T-helper 22 cell (primary cell): ENCODE results near the gene LUC7L.
"Not testable (repeated sequence)": the region's sequence is repeated elsewhere in the genome, so short reads cannot be mapped to it uniquely, and the experiment has no call there.

Experiments used
- DNase-seq: peaks from one replicate; pipeline ENCODE4 v3.0.0-alpha.2; 2020; ENCODE audit warnings: low read depth

Gene LUC7L

GRCh38 chr16:164827-165538, 64.3 kb downstream of the LUC7L start:
- no peak for DNase-seq

DNA sequence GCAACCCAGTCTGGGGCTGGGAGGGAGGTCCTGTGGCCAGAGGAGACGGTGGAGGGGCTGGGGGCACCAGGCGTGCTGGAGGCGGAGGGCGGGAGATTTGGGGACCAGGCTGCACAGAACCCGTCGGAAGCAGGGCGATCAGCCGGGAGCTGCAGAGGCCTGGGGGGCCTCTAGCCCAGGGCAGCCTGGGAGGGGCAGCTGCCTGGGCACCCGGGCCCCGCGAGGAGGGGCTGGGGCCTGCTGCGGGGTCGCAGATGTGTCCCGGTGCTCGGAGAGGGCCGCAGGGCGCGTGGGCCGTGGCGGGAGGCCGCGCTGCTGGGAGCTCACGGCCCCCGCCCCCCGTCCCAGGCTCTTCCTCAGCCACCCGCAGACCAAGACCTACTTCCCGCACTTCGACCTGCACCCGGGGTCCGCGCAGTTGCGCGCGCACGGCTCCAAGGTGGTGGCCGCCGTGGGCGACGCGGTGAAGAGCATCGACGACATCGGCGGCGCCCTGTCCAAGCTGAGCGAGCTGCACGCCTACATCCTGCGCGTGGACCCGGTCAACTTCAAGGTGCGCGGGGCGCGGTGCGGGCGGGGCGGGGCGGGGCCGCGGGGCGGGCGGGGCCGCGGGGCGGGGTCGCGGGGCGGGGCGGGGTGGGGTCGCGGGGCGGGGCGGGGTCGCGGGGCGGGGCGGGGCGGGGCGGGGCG, 65.0 kb downstream of the LUC7L start:
- DNase-seq, result not testable (repeated sequence)

DNA sequence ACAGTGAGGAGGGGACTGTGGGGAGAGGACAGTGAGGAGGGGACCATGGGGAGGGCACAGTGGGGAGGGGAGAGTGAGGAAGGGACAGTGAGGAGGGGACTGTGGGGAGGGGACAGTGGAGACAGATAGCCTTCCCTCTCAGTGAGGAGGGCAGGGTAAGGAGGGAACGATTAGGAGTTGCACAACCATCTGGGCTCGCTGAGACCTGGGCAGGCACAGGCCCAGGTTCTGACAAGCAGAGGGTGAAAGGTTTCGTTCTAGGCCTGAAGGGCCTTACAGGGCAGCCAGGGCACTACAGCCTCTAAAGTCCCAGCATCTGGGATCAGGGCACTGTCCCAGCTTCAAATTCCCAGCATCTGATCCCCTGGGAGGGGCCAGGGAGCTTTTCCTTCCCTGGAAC, 65.6 kb downstream of the LUC7L start:
- not testable (repeated sequence) for DNase-seq

DNA sequence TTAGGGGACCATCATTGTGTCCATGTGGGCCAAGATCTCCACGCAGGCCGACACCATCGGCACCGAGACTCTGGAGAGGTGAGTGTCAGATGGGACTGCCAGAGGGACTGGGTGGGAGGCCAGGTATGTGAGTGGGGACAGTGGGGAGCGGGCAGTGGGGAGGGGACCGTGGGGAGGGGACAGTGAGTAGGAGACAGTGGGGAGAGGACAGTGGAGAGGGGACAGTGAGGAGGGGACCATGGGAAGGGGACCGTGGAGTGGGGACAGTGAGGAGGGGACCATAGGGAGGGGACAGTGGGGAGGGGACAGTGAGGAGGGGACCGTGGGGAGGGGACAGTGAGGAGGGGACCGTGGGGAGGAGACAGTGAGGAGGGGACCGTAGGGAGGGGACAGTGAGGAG, 66.1 kb downstream of the LUC7L start:
- DNase-seq, result not testable (repeated sequence)

DNA sequence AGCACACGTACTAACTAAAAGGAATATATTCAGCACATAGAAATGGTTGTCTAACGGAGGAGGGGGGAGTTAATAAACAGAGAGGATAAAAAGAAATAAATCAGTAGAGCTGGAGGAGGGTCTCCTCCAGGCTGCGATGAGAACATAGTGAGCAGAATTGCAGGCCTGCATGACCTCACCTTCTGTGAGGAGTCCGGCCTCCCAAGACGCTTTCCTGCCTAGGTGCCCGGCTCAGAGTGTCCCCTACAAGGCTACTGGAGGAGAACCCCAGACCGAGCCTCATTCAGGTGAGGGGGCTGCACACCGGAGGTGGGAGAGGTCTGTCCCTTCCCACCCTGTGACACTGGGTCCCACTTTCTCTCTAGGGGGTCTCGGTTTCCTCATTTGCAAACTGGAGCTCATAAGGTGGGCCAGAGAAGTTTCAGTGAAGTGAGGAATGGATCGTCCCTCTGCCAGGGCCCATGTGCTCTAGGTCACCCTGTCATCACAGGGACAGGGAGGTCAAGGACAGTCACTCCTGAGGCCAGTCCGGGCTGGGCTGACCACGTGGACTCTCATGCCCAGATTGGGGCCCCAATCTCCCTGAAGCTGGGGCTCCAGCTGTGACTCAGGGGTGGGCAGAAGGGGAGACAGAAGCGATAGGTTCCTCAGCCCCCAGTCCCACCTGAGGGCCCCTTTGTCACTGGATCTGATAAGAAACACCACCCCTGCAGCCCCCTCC, 66.8 kb downstream of the LUC7L start:
- DNase-seq, result no peak

DNA sequence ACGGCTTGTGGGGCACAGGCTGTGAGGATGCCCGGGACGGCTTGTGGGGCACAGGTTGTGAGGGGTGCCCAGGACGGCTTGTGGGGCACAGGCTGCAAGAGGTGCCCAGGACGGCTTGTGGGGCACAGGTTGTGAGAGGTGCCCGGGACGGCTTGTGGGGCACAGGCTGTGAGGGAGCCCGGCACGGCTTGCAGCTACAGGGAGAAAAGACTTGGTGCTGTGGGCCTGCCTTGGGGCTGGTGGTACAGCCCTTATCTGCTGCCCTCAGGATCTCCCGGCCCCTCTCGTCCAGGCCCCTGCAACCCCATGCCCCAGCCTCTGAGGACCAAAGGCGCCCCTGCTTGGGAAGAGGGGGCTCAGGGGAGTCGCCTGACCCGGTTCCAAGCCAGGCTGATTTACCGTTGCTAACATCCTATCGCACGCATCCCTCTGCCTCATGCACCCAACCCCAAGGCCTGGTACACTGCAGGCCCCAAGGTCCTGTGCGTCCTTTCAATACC, 68.5 kb downstream of the LUC7L start:
- DNase-seq, result no peak

- DNase-seq, result not testable (repeated sequence)
Observed at GRCh38 chr16:160242-160641, 69.0 kb downstream of the LUC7L start.

GRCh38 chr16:159136-159849, 70.0 kb downstream of the LUC7L start:
- DNase-seq, result no peak

DNA sequence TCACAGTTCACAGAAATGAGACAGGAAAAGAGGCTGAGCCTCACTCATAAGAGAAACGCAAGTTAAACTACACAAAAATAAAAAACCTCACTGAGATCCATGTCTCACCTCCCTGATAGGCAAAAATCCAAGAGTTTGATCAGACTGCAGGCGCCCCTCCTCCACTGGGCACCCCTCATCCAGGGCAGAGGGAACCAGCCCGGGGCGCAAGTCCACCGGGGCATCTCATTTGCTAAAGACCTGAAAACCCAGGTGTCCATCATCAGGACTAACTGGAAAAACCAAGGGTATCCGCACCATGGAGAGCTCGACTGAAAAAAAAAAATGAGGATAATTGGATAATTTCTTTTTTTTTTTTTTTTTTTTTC, 74.2 kb downstream of the LUC7L start:
- DNase-seq, result no peak

GRCh38 chr16:154217-155030, 74.8 kb downstream of the LUC7L start:
- DNase-seq, result no peak

DNA sequence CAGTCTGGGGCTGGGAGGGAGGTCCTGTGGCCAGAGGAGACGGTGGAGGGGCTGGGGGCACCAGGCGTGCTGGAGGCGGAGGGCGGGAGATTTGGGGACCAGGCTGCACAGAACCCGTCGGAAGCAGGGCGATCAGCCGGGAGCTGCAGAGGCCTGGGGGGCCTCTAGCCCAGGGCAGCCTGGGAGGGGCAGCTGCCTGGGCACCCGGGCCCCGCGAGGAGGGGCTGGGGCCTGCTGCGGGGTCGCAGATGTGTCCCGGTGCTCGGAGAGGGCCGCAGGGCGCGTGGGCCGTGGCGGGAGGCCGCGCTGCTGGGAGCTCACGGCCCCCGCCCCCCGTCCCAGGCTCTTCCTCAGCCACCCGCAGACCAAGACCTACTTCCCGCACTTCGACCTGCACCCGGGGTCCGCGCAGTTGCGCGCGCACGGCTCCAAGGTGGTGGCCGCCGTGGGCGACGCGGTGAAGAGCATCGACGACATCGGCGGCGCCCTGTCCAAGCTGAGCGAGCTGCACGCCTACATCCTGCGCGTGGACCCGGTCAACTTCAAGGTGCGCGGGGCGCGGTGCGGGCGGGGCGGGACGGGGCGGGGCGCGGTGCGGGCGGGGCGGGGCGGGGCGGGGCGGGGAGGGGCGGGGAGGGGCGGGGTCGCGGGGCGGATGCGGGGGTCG, 75.6 kb downstream of the LUC7L start:
- not testable (repeated sequence) for DNase-seq

- not testable (repeated sequence) for DNase-seq
Observed at GRCh38 chr16:153129-153521, 76.1 kb downstream of the LUC7L start.

DNA sequence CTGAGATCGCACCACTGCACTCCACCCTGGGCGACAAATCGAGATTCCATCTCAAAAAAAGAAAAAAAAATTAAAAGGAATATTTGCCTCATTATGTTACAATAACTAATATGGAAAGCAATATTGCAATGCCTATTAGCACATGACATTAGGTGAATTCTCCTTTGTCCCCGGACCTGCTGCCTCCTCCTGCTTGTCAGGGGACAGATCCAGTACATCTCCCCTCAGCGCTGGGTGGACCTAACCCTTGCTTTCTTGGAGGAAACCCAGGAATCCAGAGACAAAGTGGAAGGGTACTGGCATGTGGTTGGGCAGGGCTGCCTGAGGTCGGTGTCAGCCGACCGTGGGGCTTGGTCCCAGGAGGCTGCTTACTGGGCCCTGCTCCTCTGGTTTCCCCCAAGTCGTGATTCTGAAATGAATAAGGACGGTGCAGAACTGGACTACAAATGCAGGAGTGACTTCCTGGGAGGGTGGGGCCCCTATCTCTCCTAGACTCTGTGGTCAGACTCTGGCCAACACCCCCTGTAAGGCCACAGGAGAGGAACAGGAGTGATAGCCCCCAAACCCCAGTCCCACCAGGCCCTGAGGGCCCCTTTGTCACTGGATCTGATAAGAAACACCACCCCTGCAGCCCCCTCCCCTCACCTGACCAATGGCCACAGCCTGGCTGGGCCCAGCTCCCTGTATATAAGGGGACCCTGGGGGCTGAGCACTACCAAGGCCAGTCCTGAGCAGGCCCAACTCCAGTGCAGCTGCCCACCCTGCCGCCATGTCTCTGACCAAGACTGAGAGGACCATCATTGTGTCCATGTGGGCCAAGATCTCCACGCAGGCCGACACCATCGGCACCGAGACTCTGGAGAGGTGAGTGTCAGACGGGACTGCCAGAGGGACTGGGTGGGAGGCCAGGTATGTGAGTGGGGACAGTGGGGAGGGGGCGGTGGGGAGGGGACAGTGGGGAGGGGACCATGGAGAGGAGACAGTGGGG, 76.8 kb downstream of the LUC7L start, which contains the start of gene HBZ:
Gene HBZ, plus strand, starts transcription at position 504 of the 988 bp plus-strand sequence. Its CDS starts 266 bp downstream, at position 770.
- no peak for DNase-seq

DNA sequence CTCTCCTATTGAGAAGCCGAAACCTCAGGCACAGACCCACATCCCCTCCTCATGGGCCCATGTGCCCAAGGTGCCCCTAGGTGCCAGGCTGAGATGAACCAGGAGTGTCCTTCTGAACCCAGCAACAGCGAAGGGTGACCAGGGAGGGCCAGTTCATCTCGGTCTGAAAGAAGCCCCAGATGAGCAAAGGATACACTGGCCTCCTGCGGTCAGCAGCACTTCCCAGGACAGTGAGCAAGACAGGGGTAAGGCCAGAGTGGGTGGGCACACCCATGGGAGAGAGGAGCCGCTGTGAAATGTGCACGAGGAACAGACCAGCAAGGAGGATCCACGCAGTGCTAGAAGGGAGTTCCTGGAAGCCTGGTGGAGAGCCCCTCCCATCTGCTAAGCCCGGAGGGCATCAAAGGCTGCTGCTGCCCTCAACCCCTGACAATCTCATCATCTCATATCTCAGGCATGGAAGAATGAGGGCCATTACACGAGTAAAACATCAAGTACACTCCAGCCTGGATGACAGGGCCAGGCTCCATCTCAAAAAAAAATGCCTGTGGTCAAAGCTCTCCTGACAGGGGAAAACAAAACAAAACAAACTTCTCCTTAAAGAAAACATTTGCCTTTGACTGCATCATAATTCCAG, 80.1 kb downstream of the LUC7L start:
- DNase-seq, result no peak

DNA sequence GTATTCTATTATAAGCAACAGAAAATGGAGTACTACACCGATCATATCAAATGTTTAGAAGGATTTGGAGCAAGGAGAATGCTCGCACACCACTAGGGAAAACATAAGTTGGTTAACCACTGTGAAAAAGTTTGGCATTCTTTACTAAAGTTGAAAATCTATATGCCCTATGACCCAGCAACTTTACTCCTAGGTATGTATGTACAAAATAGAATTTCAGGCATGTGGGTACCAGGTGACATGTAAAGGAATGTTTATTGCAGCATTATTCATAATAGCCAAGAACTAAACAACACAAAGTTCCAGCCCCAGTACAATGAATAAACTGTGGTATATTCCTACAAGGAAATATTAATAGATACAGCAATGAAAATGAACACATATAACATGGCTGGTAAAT, 82.6 kb downstream of the LUC7L start:
- no peak for DNase-seq

DNA sequence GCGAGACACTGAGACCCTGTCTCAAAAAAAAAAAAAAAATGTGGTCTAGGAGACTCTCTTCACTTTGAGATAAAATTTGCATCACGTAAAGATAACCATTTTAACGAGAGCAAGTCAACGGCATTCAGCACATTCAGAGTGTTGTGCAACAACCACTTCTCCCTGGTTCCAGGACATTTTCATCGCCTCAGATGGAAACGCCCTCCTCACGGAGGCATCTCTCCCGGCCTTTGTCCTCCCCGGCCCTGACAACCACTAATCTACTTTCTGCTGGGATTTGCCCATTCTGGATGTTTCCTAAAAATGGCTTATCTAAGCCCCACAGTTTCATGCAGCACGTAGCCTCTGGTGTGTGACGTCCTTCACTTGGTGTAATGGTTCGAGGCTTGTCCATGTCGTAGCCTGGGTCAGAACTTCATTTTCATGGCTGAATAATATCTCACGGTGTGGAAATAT, 84.4 kb downstream of the LUC7L start:
- no peak for DNase-seq

GRCh38 chr16:143456-143855, 85.8 kb downstream of the LUC7L start:
- no peak for DNase-seq

- no peak for DNase-seq
Observed at GRCh38 chr16:143047-143446, 86.2 kb downstream of the LUC7L start.

GRCh38 chr16:142405-142967, 86.8 kb downstream of the LUC7L start:
- no peak for DNase-seq
